ENCODE results near the gene PML.
"Not testable (repeated sequence)": the region's sequence is repeated elsewhere in the genome, so short reads cannot be mapped to it uniquely, and the experiment has no call there.

Gene PML

DNA sequence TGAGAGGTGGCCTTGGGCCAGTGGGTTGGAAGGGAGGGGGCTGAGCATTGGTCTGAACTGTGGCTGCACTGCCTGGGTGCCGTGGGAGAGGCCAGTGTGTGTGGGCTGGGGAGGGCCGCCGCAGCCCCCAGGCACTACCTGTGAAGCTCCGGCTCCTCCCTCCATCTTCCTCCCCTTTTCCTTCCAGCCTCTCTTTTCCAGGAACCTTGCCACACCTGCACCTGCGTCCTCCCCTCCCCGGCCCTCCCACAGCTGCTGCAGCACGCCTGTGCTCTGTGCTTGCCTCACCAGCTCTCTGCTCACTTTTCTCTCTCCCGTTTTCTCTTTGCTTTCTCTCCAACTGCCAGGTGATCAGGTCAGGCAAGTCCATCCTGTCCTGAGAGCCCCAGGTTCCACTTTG is 70.3 kb downstream of the PML start:
- DNase-seq = not testable (repeated sequence)

- peak; percentile 44 to 53 for DNase-seq
Measured at GRCh38 chr15:74065684-74066411, 71.3 kb downstream of the PML start.

DNA sequence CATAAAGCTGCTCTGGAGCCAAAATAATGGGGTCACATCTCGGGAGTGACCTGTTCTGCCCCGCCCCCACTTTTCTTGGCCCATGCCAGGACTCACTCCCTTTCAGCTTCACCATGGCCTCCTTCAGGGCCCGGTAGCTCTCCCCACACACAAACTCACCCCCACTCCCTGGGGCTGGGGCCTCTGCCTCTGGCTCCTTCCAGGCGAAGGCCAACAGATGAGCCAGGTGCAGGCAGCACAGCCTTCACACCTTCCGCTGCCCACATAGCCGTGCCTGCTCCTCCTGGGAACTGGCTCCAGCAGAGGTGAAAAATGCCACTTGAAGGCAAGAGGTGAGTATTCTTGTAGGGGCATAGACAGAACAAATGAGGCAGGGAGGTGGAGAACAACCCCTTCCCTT is 77.1 kb downstream of the PML start:
- not testable (repeated sequence) for DNase-seq

DNA sequence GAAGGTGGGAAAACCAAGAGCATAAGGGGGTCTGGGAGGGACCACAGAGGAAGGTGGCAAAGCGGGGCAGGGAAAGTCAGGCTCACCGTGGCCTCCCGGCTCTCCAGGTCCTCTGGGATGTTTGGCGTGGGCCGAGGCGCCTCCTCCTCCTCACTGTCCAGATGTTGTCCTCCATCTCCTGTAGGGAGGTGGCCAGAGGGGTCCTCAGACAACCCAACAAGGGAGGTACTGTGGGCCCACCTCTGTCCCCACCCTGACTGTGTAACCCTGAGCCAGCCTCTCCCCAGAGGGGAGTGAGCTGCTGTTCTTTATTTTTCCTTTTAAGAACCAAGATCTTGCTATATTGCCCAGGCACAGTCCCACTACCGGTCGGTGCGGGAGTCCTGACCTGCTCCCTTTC is 77.6 kb downstream of the PML start:
- DNase-seq = not testable (repeated sequence)

- DNase-seq = peak in 1 of 2 donors; percentile 32
Measured at GRCh38 chr15:74072614-74073337, 78.3 kb downstream of the PML start.

DNA sequence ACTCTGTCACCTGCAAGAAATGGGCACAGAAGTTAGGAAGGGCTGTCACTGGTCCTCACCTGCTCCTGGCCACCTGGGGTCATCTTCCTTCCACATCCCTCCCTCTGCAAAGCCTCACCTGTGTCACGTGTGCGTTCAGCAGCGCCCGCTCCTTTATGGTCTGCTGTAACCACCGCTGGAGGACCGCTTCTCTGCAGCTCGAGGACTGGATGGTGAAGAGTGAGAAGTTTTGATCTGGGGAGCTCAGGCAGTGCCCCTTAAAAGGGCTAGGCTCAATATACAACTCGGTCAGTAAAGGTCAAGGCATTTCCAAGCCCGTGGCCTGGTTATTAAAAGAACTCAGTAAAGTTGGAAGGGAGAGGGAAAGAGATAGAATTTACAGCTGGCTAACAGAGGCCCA is 81.3 kb downstream of the PML start:
- not testable (repeated sequence) for DNase-seq

- not testable (repeated sequence) for DNase-seq
Measured at GRCh38 chr15:74082450-74082849, 87.9 kb downstream of the PML start, which contains the start of gene GOLGA6A. GOLGA6A (minus strand) TSS chr15:74082550; CDS start chr15:74082509, 41 bp downstream.

DNA sequence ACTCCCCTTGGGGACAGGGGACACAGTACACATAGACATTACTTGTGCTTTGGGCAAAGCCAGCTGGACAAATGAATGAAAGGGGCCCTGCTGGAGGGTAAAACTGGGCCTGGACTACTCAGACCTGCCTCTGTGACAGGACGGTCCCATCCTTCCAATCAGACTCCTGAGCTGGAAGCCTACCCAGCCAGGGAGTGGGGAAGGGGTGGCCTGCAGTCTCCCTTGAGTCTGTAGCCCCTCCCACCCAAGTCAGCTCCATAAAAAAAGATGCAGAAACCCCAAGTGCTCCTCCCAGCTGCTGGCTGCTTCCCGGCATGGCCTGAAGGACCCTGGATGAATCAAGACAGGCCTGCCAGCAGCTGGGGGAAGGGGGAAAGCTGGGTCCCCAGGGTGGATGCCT is 100.1 kb downstream of the PML start:
- not testable (repeated sequence) for DNase-seq

- DNase-seq = not testable (repeated sequence)
Measured at GRCh38 chr15:74095610-74096009, 101.1 kb downstream of the PML start.

GRCh38 chr15:74096753-74097474 is 102.4 kb downstream of the PML start:
- not testable (repeated sequence) for DNase-seq

All from CD4-positive, alpha-beta T cell treated with Interleukin-4 for 1 hour (primary cell).